Activated T-helper 1 cell treated with anti-CD3 and anti-CD28 coated beads, Interleukin-12 subunit alpha, Interleukin-12 subunit beta, Interleukin-2, Interleukin-4 antibody, amounts not matched to agents 30 ng/mL and 10 ng/mL and 1 ng/mL, durations not matched to agents 14 hours and 24 hours and 36 hours (primary cell): Measurements from ENCODE around the gene FRYL. TPM values are rescaled to one million over a fixed set of nuclear protein-coding genes. Genes with fewer than 3 reads are reported as not detected.

Experiments
- DNase-seq: peaks from one replicate; pipeline ENCODE4 v3.0.0; 2021; ENCODE audit warnings: low spot score
- H3K27ac Mint-ChIP-seq: one replicate; pipeline ENCODE4 v1.8.0; 2021; ENCODE audit warnings: mild to moderate bottlenecking, mixed read lengths
- H3K27me3 Mint-ChIP-seq: one replicate; pipeline ENCODE4 v1.8.0; 2022; ENCODE audit warnings: mild to moderate bottlenecking, moderate library complexity, mixed read lengths; ENCODE audit not compliant: insufficient read depth
- H3K36me3 Mint-ChIP-seq: one replicate; pipeline ENCODE4 v1.8.0; 2021; ENCODE audit warnings: low read depth, mixed read lengths
- H3K4me1 Mint-ChIP-seq: one replicate; pipeline ENCODE4 v1.8.0; 2021; ENCODE audit warnings: low read depth, mixed read lengths
- H3K4me3 Mint-ChIP-seq: one replicate; pipeline ENCODE4 v1.8.0; 2021; ENCODE audit warnings: mild to moderate bottlenecking, moderate library complexity, mixed read lengths
- H3K9me3 Mint-ChIP-seq: one replicate; pipeline ENCODE4 v1.8.0; 2021; ENCODE audit warnings: mixed read lengths
- intact Hi-C: fragments of 100-400 bp; cut with micrococcal nuclease; formaldehyde crosslinking; loops from one replicate; pipeline ENCODE4 v1.15.1; 2024
- total RNA-seq: library from RNA; stranded (reverse); gene quantifications from 2 replicates; pipeline ENCODE4 v1.2.3, GENCODE V29; 2022

Gene FRYL
- total RNA-seq, 1 donor from 2014 or later = 80.0 TPM

- H3K9me3 Mint-ChIP-seq = no peaks in the 10 kb centered on the region
- no peaks in the 10 kb centered on the region for H3K27me3 Mint-ChIP-seq
- H3K4me3 Mint-ChIP-seq = no peak overlapping the region
- DNase-seq = no peak
- peaks cover 12% of the 10 kb centered on the region for H3K4me1 Mint-ChIP-seq
- intact Hi-C loops = loop anchor here (5.0 kb wide), 1 partner anchor 187 kb away; no protein-coding TSS in a partner anchor
- H3K27ac Mint-ChIP-seq = no peak overlapping the region
- peaks cover 35% of the 10 kb centered on the region for H3K36me3 Mint-ChIP-seq
These were observed 276.1 kb downstream of the FRYL start for GRCh38 chr4:48504026-48504330.

- peaks cover 35% of the 10 kb centered on the region for H3K36me3 Mint-ChIP-seq
- intact Hi-C loops = loop anchor here (5.0 kb wide), 1 partner anchor 186 kb away; no protein-coding TSS in a partner anchor
- no peaks in the 10 kb centered on the region for H3K27me3 Mint-ChIP-seq
These were observed 276.6 kb downstream of the FRYL start for GRCh38 chr4:48503233-48504025.

GRCh38 chr4:48499551-48500066 is 280.5 kb downstream of the FRYL start:
- H3K4me3 Mint-ChIP-seq = no peak overlapping the region
- no peaks in the 10 kb centered on the region for H3K27me3 Mint-ChIP-seq
- DNase-seq = no peak
- peak overlapping the region; percentile 18 for H3K27ac Mint-ChIP-seq
- H3K36me3 Mint-ChIP-seq = peaks cover 26% of the 10 kb centered on the region
- peaks cover 15% of the 10 kb centered on the region for H3K4me1 Mint-ChIP-seq
- no peaks in the 10 kb centered on the region for H3K9me3 Mint-ChIP-seq
- intact Hi-C loops = loop anchor here (5.0 kb wide), 3 partner anchors 67 to 182 kb away; partner anchors contain the start of gene SLAIN2

More at GRCh38 chr4:48503233-48504025, 276.6 kb downstream of the FRYL start:
- no peak overlapping the region for H3K27ac Mint-ChIP-seq
- H3K4me1 Mint-ChIP-seq = peaks cover 15% of the 10 kb centered on the region
- DNase-seq = no peak
- no peaks in the 10 kb centered on the region for H3K9me3 Mint-ChIP-seq
- no peak overlapping the region for H3K4me3 Mint-ChIP-seq

GRCh38 chr4:48498895-48499294 is 281.2 kb downstream of the FRYL start:
- H3K27me3 Mint-ChIP-seq = no peaks in the 10 kb centered on the region
- no peak overlapping the region for H3K4me3 Mint-ChIP-seq
- peaks cover 15% of the 10 kb centered on the region for H3K4me1 Mint-ChIP-seq
- no peak for DNase-seq
- H3K9me3 Mint-ChIP-seq = no peaks in the 10 kb centered on the region
- intact Hi-C loops = loop anchor here (5.0 kb wide), 2 partner anchors 67 to 157 kb away; partner anchors contain the start of gene SLAIN2
- H3K27ac Mint-ChIP-seq = no peak overlapping the region
- H3K36me3 Mint-ChIP-seq = peaks cover 26% of the 10 kb centered on the region

GRCh38 chr4:48495941-48496340 is 284.1 kb downstream of the FRYL start:
- intact Hi-C loops = loop anchor here (5.0 kb wide), 2 partner anchors 64 to 154 kb away; partner anchors contain the start of gene SLAIN2
- Mint-ChIP-seq H3K4me3 (no peak overlapping the region), H3K27me3 (peaks cover 16% of the 10 kb centered on the region), H3K9me3 (no peaks in the 10 kb centered on the region), H3K4me1 (peaks cover 15% of the 10 kb centered on the region), H3K36me3 (peaks cover 12% of the 10 kb centered on the region), H3K27ac (no peak overlapping the region)
- no peak for DNase-seq

- Mint-ChIP-seq H3K27me3 (peaks cover 28% of the 10 kb centered on the region), H3K27ac (no peak overlapping the region), H3K9me3 (no peaks in the 10 kb centered on the region), H3K36me3 (peaks cover under 1% of the 10 kb centered on the region), H3K4me3 (no peak overlapping the region), H3K4me1 (no peaks in the 10 kb centered on the region)
- intact Hi-C loops = no loop called here
- DNase-seq = no peak
These were observed 286.5 kb downstream of the FRYL start for GRCh38 chr4:48493452-48494100.

GRCh38 chr4:48491514-48492176 is 288.4 kb downstream of the FRYL start:
- intact Hi-C loops = no loop called here
- H3K27me3 Mint-ChIP-seq = peaks cover 45% of the 10 kb centered on the region
- no peaks in the 10 kb centered on the region for H3K36me3 Mint-ChIP-seq
- H3K4me3 Mint-ChIP-seq = no peak overlapping the region
- no peak for DNase-seq
- no peak overlapping the region for H3K27ac Mint-ChIP-seq
- no peaks in the 10 kb centered on the region for H3K9me3 Mint-ChIP-seq
- H3K4me1 Mint-ChIP-seq = no peaks in the 10 kb centered on the region

GRCh38 chr4:48490680-48491513 is 289.2 kb downstream of the FRYL start:
- no peak overlapping the region for H3K4me3 Mint-ChIP-seq
- no peaks in the 10 kb centered on the region for H3K36me3 Mint-ChIP-seq
- no peak for DNase-seq
- no peaks in the 10 kb centered on the region for H3K4me1 Mint-ChIP-seq
- intact Hi-C loops = no loop called here
- H3K27ac Mint-ChIP-seq = no peak overlapping the region
- peaks cover 50% of the 10 kb centered on the region for H3K27me3 Mint-ChIP-seq
- no peaks in the 10 kb centered on the region for H3K9me3 Mint-ChIP-seq

GRCh38 chr4:48490012-48490679 is 289.9 kb downstream of the FRYL start, which contains the start of gene ZAR1:
Gene ZAR1 (plus strand): TSS chr4:48490252. CDS start chr4:48490292, 40 bp downstream.
- H3K27ac Mint-ChIP-seq = no peak within 1 kb of the TSS
- intact Hi-C loops = no loop called here
- no peaks in the 10 kb centered on the region for H3K4me1 Mint-ChIP-seq
- H3K36me3 Mint-ChIP-seq = no peaks in the 10 kb centered on the region
- no peaks in the 10 kb centered on the region for H3K9me3 Mint-ChIP-seq
- peak within 1 kb of the TSS; percentile 33 for H3K4me3 Mint-ChIP-seq
- DNase-seq = no peak
- H3K27me3 Mint-ChIP-seq = peaks cover 56% of the 10 kb centered on the region

GRCh38 chr4:48489683-48490011 is 290.4 kb downstream of the FRYL start:
- Mint-ChIP-seq H3K4me3 (peak overlapping the region; percentile 33), H3K4me1 (peaks cover 4% of the 10 kb centered on the region), H3K9me3 (no peaks in the 10 kb centered on the region), H3K27me3 (peaks cover 61% of the 10 kb centered on the region), H3K36me3 (peaks cover 3% of the 10 kb centered on the region), H3K27ac (no peak overlapping the region)
- no peak for DNase-seq
- intact Hi-C loops = no loop called here

- no peak for DNase-seq
- intact Hi-C loops = no loop called here
- Mint-ChIP-seq H3K27me3 (peaks cover 76% of the 10 kb centered on the region), H3K4me3 (peak overlapping the region; percentile 55), H3K9me3 (no peaks in the 10 kb centered on the region), H3K27ac (peak overlapping the region; percentile 36), H3K36me3 (peaks cover 3% of the 10 kb centered on the region), H3K4me1 (peaks cover 20% of the 10 kb centered on the region)
These were observed 295.4 kb downstream of the FRYL start for GRCh38 chr4:48484494-48485168.
